ENCODE measurements around the gene CDX1.
A peak's percentile ranks its signal among the peaks of the same experiment; 100 is the strongest.

The CDX1 gene

DNA sequence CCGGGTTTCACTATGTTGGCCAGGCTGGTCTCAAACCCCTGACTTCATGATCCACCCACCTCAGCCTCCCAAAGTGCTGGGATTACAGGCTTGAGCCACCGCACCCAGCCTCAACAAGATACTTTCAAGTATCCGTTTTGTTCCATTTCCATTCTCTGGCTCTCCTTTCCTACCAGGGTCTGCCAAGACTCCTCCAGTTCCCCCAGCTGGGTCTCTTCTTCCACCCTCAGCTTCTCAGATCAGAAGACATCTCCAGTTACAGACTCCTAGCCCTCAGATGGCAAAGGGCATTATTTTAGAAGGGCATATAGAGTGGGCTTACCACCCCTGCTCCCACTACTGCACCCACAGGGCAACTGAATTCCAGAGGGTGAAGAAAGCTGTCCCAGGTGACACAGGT, 9.4 kb upstream of the CDX1 start:
- no peak for DNase-seq (ENCODE audit: extremely low read depth, low read depth)
- no peak overlapping the region for H3K4me3 ChIP-seq (replicated peaks; ENCODE audit: low read depth, low read length)
- TF ChIP-seq, protein P1, sequence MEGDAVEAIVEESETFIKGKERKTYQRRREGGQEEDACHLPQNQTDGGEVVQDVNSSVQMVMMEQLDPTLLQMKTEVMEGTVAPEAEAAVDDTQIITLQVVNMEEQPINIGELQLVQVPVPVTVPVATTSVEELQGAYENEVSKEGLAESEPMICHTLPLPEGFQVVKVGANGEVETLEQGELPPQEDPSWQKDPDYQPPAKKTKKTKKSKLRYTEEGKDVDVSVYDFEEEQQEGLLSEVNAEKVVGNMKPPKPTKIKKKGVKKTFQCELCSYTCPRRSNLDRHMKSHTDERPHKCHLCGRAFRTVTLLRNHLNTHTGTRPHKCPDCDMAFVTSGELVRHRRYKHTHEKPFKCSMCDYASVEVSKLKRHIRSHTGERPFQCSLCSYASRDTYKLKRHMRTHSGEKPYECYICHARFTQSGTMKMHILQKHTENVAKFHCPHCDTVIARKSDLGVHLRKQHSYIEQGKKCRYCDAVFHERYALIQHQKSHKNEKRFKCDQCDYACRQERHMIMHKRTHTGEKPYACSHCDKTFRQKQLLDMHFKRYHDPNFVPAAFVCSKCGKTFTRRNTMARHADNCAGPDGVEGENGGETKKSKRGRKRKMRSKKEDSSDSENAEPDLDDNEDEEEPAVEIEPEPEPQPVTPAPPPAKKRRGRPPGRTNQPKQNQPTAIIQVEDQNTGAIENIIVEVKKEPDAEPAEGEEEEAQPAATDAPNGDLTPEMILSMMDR (IDR thresholded peaks at IDR 0.05; ENCODE audit: low read depth, low read length, missing control alignments): no peak

DNA sequence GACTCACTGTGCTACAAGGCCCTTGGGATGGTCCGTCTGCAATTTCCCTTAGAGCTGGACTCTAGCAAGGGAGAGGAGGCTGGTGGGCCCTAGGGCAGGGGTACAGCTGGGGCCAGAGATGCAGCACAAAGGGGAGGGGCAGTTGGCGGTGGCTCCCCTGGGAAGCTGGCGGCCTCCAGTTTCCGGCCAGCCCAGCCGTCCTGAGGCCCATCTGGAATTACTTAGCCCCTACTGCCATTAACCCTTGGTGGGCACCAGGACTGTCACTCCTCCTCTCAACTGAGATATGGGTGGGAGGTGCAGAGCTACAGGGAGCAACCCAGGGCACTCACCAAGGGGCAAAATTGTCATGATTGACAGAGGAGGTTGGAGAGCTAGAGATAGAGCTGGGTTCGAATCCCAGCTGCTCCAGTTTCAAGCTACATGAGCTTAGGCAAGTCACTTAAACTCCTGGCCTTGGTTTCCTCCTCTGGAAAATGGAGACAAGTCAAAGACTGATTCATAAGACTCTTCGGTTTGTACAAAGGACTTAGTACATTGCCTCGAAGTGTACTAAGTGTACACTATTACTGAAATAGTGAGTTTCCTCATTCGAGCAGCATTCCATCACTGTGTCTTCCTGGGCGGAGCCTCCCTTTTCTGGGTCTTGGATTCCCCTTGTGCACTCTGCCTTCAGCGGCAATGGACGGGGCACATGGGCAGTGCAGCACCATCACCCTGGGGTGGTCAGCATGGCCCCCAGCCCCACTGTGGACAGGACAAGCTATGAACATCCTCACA, 8.2 kb upstream of the CDX1 start:
- H3K4me3 ChIP-seq (replicated peaks; ENCODE audit: low read depth, low read length): no peak overlapping the region
- DNase-seq (ENCODE audit: extremely low read depth, low read depth): no peak
- TF ChIP-seq, protein P1 (IDR thresholded peaks at IDR 0.05; ENCODE audit: low read depth, low read length, missing control alignments): no peak

DNA sequence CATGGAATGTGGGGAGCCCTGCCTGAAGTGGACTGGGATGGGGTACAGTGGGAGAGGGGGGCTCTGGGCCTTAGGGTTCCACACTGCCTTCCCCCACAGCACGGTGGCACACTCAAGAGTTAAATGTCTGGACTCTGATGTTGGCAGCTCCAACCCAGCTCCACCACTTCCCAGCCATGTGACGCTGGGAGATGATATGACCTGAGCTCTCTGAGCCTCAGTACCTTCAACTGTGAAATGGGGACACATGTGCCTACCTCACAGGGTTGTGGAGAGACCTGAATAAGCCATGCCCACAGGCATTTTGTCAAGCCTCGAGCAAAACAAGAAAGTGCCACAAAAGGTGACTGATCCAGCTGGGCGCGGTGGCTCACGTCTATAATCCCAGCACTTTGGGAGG, 7.5 kb upstream of the CDX1 start:
- TF ChIP-seq, protein P1 (IDR thresholded peaks at IDR 0.05; ENCODE audit: low read depth, low read length, missing control alignments): no peak
- no peak overlapping the region for H3K4me3 ChIP-seq (replicated peaks; ENCODE audit: low read depth, low read length)
- DNase-seq (ENCODE audit: extremely low read depth, low read depth): no peak

DNA sequence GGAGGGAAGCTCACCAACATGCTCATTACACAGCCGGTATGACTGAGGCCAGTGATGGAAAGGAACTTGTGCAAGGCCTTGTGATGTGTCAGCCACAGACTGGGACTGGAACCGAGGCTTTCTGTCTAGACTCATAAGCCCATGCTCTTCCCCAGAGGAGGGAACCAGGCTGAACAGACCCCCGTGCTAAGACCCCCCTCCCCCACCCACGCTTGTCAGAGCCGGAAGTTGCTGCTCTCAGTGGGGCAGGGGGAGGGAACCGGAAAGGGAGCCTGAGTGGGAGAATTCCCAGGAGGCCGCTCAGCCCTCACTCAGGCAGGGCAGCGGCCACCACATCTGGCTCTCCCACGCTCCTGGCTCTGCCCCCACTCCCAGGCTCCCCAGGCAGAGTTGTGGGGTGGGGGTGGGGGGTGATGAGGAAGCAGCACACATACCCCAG, 6.8 kb upstream of the CDX1 start:
- TF ChIP-seq, protein P1 (IDR thresholded peaks at IDR 0.05; ENCODE audit: low read depth, low read length, missing control alignments): no peak
- no peak for DNase-seq (ENCODE audit: extremely low read depth, low read depth)
- no peak overlapping the region for H3K4me3 ChIP-seq (replicated peaks; ENCODE audit: low read depth, low read length)

DNA sequence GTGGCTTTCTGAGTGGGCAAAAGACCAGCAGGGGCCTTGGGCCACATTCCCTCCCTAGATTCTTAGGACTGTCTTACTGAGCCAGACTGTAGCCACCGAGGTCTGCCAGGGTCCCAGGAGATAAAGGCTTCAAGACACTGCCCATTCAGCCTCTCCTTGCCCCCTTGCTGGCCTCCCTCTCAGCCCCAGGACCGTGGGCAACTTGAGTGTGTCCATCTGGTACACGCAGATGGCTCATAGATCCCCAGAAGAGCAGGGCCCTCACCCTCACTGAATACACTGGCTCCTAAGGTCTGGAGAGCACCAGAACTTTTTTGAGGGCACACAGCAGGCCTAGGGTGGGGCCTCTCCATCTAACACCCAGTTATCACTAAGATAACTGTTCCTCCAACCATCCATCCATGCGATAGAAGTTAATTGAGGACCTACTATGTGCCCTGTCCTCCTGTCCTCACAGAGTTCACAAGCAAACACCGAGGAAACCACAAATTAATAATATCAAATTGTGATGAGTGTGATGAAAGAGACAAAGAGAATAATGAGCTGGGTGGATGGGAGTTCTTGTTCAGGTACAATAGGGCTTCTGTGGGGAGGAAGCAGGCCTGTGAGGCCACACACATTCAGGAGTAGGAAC, 6.0 kb upstream of the CDX1 start:
- no peak for DNase-seq (ENCODE audit: extremely low read depth, low read depth)
- no peak overlapping the region for H3K4me3 ChIP-seq (replicated peaks; ENCODE audit: low read depth, low read length)
- TF ChIP-seq, protein P1 (IDR thresholded peaks at IDR 0.05; ENCODE audit: low read depth, low read length, missing control alignments): no peak

DNA sequence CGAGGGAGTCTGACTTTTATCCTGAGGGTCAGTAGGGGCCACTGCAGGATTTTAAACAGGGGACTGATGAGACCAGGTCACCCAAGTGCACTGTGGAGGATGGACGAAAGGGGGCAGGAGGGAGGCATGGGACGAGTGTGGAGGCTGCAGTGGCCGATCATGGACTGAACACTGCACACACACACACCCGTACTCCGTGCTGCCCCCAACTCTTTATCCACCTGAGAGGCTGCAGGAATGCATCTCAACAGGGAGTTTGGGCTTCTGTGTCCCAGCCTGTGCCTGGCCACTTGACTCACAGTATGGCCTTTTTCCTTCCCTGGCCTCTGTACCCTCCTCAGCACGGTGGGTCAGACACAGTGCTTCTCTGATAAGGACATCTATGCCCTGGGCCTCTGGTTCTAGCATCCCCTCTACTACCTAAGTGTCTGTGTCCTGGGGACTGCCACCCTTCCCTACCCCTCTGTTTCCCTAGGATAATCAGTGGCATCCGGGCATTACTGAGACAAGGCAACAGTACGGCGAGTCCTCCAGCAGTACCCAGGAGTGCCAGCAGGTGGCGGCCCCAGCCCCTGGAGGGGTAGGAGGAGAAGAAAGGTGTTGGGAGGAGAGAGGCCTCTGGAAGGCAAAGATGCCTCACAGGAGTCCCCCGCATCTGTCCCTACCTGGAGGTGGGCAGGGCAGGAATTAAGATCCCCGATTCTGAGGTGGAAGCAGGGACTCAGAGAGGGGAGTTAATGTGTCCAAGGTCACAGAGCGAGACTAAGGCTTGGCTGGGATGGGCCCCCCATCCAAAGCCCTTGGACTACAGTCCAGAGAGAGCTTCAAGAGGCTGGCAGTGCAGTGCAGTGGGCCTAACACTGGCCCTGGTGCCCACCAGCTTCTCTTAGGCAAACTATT, 5.1 kb upstream of the CDX1 start:
- H3K4me3 ChIP-seq (replicated peaks; ENCODE audit: low read depth, low read length): no peak overlapping the region
- DNase-seq (ENCODE audit: extremely low read depth, low read depth): no peak
- TF ChIP-seq, protein P1 (IDR thresholded peaks at IDR 0.05; ENCODE audit: low read depth, low read length, missing control alignments): peak; percentile 98

Data from HFF-Myc (cell line).